GM12892 (cell line): ENCODE results near the gene ADGRA3.

Experiments used
- POLR2A ChIP-seq: IDR thresholded peaks from 2 replicates; pipeline ENCODE4 v1.6.1; 2011; ENCODE audit warnings: low read depth, low read length, control low read depth
- POLR2AphosphoS5 ChIP-seq: IDR thresholded peaks from 2 replicates; pipeline ENCODE4 v1.6.1; 2011; ENCODE audit warnings: low read depth, low read length, control low read depth

GRCh38 chr4:22345678-22346077 is 170.2 kb downstream of the ADGRA3 start:
- TF ChIP-seq POLR2A (no peak), POLR2AphosphoS5 (no peak)
